ENCODE results near the gene KRTAP5-1.
"Not testable (repeated sequence)": the region's sequence is repeated elsewhere in the genome, so short reads cannot be mapped to it uniquely, and the experiment has no call there.

KRTAP5-1 gene

GRCh38 chr11:1600626-1601025, 15.5 kb upstream of the KRTAP5-1 start:
- DNase-seq (ENCODE audit: low spot score) = no peak

- DNase-seq (ENCODE audit: low spot score) = no peak
Observed at GRCh38 chr11:1598816-1599215, 13.7 kb upstream of the KRTAP5-1 start.

GRCh38 chr11:1598406-1598805, 13.3 kb upstream of the KRTAP5-1 start:
- not testable (repeated sequence) for DNase-seq (ENCODE audit: low spot score)

GRCh38 chr11:1597994-1598380, 12.9 kb upstream of the KRTAP5-1 start, which contains the start of gene KRTAP5-2:
Gene KRTAP5-2, minus strand, starts transcription at chr11:1598294. Its CDS starts 44 bp downstream, at chr11:1598250.
- DNase-seq (ENCODE audit: low spot score) = no peak

GRCh38 chr11:1597331-1597993, 12.4 kb upstream of the KRTAP5-1 start:
- no peak for DNase-seq (ENCODE audit: low spot score)

GRCh38 chr11:1596576-1597121, 11.6 kb upstream of the KRTAP5-1 start:
- not testable (repeated sequence) for DNase-seq (ENCODE audit: low spot score)

GRCh38 chr11:1595994-1596575, 11.0 kb upstream of the KRTAP5-1 start:
- not testable (repeated sequence) for DNase-seq (ENCODE audit: low spot score)

GRCh38 chr11:1592628-1593027, 7.5 kb upstream of the KRTAP5-1 start:
- DNase-seq (ENCODE audit: low spot score) = no peak

GRCh38 chr11:1589996-1590395, 4.9 kb upstream of the KRTAP5-1 start:
- no peak for DNase-seq (ENCODE audit: low spot score)

- not testable (repeated sequence) for DNase-seq (ENCODE audit: low spot score)
Observed at GRCh38 chr11:1589191-1589963, 4.3 kb upstream of the KRTAP5-1 start.

GRCh38 chr11:1586699-1587098, 1.6 kb upstream of the KRTAP5-1 start:
- DNase-seq (ENCODE audit: low spot score) = no peak

- DNase-seq (ENCODE audit: low spot score) = not testable (repeated sequence)
Observed at GRCh38 chr11:1582909-1583308, 2.2 kb downstream of the KRTAP5-1 start.

- no peak for DNase-seq (ENCODE audit: low spot score)
Observed at GRCh38 chr11:1581976-1582375, 3.1 kb downstream of the KRTAP5-1 start.

- DNase-seq (ENCODE audit: low spot score) = no peak
Observed at GRCh38 chr11:1576825-1577224, 8.3 kb downstream of the KRTAP5-1 start.

GRCh38 chr11:1575756-1576155, 9.3 kb downstream of the KRTAP5-1 start:
- DNase-seq (ENCODE audit: low spot score) = not testable (repeated sequence)

- no peak for DNase-seq (ENCODE audit: low spot score)
Observed at GRCh38 chr11:1574933-1575242, 10.2 kb downstream of the KRTAP5-1 start.

GRCh38 chr11:1574238-1574932, 10.7 kb downstream of the KRTAP5-1 start:
- DNase-seq (ENCODE audit: low spot score) = peak; percentile 45

GRCh38 chr11:1573903-1574237, 11.2 kb downstream of the KRTAP5-1 start:
- no peak for DNase-seq (ENCODE audit: low spot score)

- DNase-seq (ENCODE audit: low spot score) = no peak
Observed at GRCh38 chr11:1573077-1573902, 11.8 kb downstream of the KRTAP5-1 start.

GRCh38 chr11:1572197-1573076, 12.6 kb downstream of the KRTAP5-1 start, which contains the start of gene DUSP8:
Gene DUSP8, minus strand, starts transcription at chr11:1572271. Its CDS starts 6,445 bp downstream, at chr11:1565826.
- peak; percentile 57 for DNase-seq (ENCODE audit: low spot score)
